ENCODE data around the gene SORL1.

DNA sequence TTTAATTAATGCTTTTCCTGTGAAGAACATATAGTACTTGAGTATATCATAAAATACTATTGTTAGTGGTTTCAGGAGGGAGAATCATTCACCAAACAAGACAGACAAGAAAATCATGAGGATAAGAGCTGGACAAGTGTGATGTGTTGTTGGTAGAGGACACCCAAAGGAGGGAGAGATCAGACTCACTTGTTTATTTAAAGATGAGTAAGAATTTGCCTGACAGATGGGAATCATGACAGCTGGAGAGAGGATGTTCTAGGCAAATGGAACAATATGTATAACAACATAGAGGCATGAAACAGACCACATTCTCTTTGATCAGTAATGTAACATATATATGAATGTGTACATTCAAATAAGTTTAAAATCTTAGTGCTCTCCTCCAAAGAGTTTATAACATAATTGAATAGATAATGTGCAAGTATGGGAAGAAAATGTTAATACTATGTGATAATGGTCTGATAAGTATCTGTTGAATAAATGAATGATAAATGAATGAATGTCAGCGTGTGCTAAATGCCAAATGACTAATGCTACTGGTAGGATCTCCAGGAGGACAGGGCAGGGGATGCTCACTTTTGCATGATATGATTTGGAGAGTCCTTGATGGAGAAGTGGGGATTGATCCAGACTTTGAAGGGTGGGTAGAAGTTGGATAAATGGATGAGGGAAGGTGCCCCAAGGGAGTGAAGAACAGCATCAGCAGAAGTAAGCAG lies 229.6 kb downstream of the SORL1 start:
- no peak for TF ChIP-seq EP300 (conservative IDR thresholded peaks at IDR 0.05; ENCODE audit: poor library complexity, severe bottlenecking)
- TF ChIP-seq, protein P1, sequence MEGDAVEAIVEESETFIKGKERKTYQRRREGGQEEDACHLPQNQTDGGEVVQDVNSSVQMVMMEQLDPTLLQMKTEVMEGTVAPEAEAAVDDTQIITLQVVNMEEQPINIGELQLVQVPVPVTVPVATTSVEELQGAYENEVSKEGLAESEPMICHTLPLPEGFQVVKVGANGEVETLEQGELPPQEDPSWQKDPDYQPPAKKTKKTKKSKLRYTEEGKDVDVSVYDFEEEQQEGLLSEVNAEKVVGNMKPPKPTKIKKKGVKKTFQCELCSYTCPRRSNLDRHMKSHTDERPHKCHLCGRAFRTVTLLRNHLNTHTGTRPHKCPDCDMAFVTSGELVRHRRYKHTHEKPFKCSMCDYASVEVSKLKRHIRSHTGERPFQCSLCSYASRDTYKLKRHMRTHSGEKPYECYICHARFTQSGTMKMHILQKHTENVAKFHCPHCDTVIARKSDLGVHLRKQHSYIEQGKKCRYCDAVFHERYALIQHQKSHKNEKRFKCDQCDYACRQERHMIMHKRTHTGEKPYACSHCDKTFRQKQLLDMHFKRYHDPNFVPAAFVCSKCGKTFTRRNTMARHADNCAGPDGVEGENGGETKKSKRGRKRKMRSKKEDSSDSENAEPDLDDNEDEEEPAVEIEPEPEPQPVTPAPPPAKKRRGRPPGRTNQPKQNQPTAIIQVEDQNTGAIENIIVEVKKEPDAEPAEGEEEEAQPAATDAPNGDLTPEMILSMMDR (IDR thresholded peaks at IDR 0.05; ENCODE audit: poor library complexity, severe bottlenecking), result no peak
- TF ChIP-seq POLR2AphosphoS5 (IDR thresholded peaks at IDR 0.05), result no peak
- TF ChIP-seq MXI1 (conservative IDR thresholded peaks at IDR 0.05; ENCODE audit: poor library complexity, severe bottlenecking), result no peak
- TF ChIP-seq RAD21 (conservative IDR thresholded peaks at IDR 0.05), result no peak

Data from neural cell (in vitro differentiated cells).